HG03025 (cell line): ENCODE results near the gene AUTS2.
"Not testable (repeated sequence)": the region's sequence is repeated elsewhere in the genome, so short reads cannot be mapped to it uniquely, and the experiment has no call there.

ENCODE experiments used
- ATAC-seq: cut with Tn5 transposase; IDR thresholded peaks from one replicate; pipeline ENCODE4 v1.9.1; 2021; ENCODE audit warnings: mild to moderate bottlenecking, moderate library complexity; ENCODE audit not compliant: unreplicated experiment, low FRiP score

AUTS2 gene

GRCh38 chr7:70349819-70350218, 751.5 kb downstream of the AUTS2 start:
- no peak for ATAC-seq

GRCh38 chr7:70352088-70352487, 753.8 kb downstream of the AUTS2 start:
- ATAC-seq = no peak

DNA sequence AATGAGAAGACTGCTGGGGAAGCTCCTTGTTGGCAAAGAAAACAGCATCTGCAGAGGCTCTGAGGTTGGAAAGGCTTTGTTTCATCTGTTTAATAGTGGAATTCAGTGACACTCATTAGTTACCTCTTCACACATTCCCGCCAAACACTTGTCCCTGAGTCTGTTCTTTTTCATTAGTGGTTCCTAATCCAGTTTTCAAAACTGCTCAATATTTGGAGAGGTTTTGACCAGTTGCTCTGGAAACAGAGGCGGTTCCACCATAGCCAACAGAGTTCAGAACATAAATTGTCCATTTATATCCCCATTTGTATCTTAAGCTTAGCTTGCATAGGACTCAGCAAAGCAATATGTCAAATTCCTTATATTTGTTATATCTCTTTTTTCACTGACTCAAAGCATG, 754.6 kb downstream of the AUTS2 start:
- ATAC-seq = no peak

DNA sequence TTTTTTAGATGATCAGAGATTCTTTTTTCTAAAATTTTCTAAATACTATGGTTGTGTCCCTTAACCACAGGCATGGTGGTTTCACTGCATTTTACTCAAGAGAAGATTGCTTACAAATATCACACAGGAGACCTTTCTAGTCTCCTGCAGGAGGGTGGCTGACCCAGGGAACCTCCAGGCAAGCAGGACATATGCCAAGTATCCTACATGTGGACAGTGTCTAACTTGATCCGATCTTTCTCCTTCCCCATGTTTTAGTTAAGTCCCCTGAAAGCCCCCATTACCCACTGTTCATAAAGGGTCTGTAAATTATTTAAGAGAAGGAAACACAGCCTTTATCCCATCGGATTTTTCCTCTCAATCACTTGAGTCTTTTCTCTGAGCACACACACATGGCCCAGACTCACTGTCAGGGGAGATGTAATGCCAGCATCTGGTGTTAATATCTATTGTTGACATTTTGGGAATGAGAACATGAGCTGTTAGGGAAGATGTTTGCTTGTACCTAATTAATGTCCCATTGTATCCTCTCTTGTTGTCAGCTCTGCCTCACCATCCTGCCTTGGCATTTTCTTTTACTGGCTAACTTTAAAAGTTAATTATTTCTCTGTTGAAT, 755.2 kb downstream of the AUTS2 start:
- no peak for ATAC-seq

DNA sequence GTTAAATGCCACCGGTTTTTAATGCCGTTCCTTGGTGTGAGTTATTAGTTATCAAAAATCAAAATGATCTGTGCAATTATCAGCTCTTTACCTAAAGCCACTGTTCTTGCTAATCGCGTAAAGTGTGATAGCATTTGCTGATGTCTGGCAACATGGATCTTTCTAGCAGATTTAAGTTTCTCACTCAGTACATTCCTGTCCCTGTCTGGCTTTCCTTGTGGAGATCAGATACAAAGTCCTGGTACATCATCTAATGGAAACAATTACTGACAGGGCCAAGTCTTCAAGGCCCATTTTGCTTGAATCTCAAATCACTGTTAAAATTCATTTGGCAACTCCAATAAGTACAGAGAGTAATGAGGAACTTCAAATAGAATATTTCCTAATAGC, 755.7 kb downstream of the AUTS2 start:
- no peak for ATAC-seq

- no peak for ATAC-seq
Observed at GRCh38 chr7:70354409-70355169, 756.3 kb downstream of the AUTS2 start.

- no peak for ATAC-seq
Observed at GRCh38 chr7:70355198-70356020, 757.1 kb downstream of the AUTS2 start.

- ATAC-seq = no peak
Observed at GRCh38 chr7:70356085-70356786, 758.0 kb downstream of the AUTS2 start.

GRCh38 chr7:70356787-70357328, 758.6 kb downstream of the AUTS2 start:
- no peak for ATAC-seq

DNA sequence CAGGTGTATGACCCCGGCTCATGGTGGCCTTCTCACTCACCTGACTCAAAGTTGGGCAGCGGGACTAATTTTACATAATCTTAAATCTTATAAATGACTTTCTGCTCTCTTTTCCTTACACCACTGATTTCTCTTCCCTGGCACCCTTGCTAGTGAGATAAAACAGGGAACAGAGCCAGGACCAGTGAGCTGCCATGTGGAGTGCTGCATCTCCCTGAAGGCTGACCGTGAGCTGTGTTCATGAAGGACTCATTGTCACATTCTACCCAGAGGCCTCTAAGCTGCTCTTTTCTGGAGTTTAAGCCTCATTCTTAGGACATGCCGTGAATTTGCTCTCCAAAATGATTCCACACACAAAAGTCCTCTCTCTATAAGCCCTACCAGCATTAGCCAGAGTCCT, 762.3 kb downstream of the AUTS2 start:
- ATAC-seq = no peak

- no peak for ATAC-seq
Observed at GRCh38 chr7:70361821-70362220, 763.5 kb downstream of the AUTS2 start.

DNA sequence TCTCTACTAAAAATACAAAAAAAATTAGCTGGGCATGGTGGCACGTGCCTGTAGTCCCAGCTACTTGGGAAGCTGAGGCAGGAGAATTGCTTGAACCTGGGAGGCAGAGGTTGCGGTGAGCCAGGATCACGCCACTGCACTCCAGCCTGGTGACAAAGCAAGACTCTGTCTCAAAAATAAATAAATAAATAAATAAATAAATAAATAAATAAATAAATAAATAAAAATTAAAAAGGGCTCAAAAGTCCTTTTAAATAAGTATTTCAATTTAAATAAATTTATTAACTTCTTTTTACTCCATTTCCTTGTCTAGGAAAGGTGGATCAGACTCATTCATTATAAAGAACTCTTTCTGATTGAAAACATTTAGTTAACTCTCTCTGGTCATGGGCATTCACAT, 766.1 kb downstream of the AUTS2 start:
- ATAC-seq = not testable (repeated sequence)

GRCh38 chr7:70371652-70372051, 773.4 kb downstream of the AUTS2 start:
- no peak for ATAC-seq

- no peak for ATAC-seq
Observed at GRCh38 chr7:70372768-70373515, 774.7 kb downstream of the AUTS2 start.

GRCh38 chr7:70374772-70375533, 776.7 kb downstream of the AUTS2 start:
- no peak for ATAC-seq

DNA sequence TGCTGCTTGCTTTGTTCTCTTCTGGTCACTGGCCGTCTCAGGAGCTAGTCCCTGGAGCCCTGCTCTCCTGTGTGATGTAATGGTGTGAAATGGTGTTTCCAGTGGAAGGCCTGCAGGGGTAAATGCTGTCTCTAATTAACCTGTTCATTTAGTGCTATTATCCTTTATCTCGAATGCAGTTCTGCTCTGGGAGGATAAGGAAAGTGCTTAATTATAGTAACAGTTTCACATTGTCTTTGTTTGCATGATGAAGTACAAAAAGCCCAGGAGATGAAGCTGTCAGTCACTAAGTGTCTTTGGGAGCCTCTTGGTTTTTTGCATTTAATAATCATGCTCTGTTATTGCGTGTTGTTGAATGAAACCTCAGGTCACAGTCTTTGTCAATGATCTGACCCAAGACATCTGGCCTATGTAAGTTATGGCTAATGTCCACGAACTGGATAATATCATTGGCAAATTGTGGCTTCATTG, 778.3 kb downstream of the AUTS2 start:
- ATAC-seq = no peak

DNA sequence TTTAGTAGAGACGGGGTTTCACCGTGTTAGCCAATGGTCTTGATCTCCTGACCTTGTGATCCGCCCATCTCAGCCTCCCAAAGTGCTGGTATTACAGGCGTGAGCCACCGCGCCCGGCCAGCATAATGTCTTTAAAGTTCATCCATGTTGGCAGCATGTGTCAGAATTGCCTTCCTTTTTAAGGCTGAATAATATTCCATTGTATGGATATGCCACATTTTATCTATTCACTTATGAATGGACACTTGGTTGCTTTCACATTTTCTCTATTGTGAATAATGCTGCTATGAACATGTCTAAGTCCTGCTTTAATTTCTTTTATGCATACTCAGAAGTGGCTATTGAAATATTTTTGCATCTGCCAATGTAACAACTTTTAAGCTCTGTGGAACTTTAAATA, 779.7 kb downstream of the AUTS2 start:
- ATAC-seq = no peak

DNA sequence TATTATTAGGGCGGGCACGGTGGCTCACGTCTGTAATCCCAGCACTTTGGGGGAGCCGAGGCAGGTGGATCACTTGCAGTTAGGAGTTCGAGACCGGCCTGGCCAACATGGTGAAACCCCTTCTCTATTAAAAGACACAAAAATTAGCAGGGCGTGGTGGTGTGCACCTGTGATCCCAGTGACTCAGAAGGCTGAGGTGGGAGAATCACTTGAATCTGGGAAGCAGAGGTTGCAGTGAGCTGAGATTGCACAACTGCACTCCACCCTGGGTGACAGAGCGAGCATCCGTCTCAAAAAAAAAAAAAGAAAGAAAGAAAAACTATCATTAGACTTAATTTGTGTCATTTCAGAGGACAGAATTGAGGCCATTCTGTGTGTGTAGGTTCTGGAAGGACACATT, 780.9 kb downstream of the AUTS2 start:
- no peak for ATAC-seq

- no peak for ATAC-seq
Observed at GRCh38 chr7:70380421-70381015, 782.2 kb downstream of the AUTS2 start.
